NCI-H524 treated with DMSO at 0.1 percent for 48 hours (cell line): ENCODE measurements around the gene ACADM.
"Not testable (repeated sequence)": the region's sequence is repeated elsewhere in the genome, so short reads cannot be mapped to it uniquely, and the experiment has no call there.

Source experiments
- DNase-seq: peaks from one replicate; lab custom pipeline; 2025; lab: John Stamatoyannopoulos, UW

Gene ACADM

GRCh38 chr1:75724472-75725022 is at the start of gene ACADM:
TSS of gene ACADM (plus strand) at chr1:75724709. CDS start at chr1:75724788, 79 bp downstream.
- DNase-seq, result peak; percentile 27

- no peak for DNase-seq
These were observed 47.1 kb upstream of the ACADM start for GRCh38 chr1:75677443-75677842.

- not testable (repeated sequence) for DNase-seq
These were observed 46.5 kb upstream of the ACADM start for GRCh38 chr1:75677964-75678363.

GRCh38 chr1:75690547-75690946 is 34.0 kb upstream of the ACADM start:
- no peak for DNase-seq

GRCh38 chr1:75693551-75693950 is 31.0 kb upstream of the ACADM start:
- DNase-seq, result no peak

GRCh38 chr1:75696000-75696399 is 28.5 kb upstream of the ACADM start:
- DNase-seq, result no peak

- no peak for DNase-seq
These were observed 17.3 kb upstream of the ACADM start for GRCh38 chr1:75707191-75707590.

- no peak for DNase-seq
These were observed 15.6 kb upstream of the ACADM start for GRCh38 chr1:75708910-75709309.

GRCh38 chr1:75710832-75711231 is 13.7 kb upstream of the ACADM start:
- no peak for DNase-seq

- DNase-seq, result no peak
These were observed 12.7 kb upstream of the ACADM start for GRCh38 chr1:75711846-75712245.

GRCh38 chr1:75712306-75712705 is 12.2 kb upstream of the ACADM start:
- DNase-seq, result no peak

GRCh38 chr1:75719810-75720209 is 4.7 kb upstream of the ACADM start:
- DNase-seq, result no peak

- no peak for DNase-seq
These were observed 4.2 kb upstream of the ACADM start for GRCh38 chr1:75720325-75720724.

- no peak for DNase-seq
These were observed 3.7 kb upstream of the ACADM start for GRCh38 chr1:75720820-75721219.

GRCh38 chr1:75722246-75722645 is 2.3 kb upstream of the ACADM start:
- not testable (repeated sequence) for DNase-seq

- no peak for DNase-seq
These were observed 1.5 kb upstream of the ACADM start for GRCh38 chr1:75722966-75723365.

GRCh38 chr1:75723989-75724471 is 479 bp upstream of the ACADM start:
- DNase-seq, result peak; percentile 43

GRCh38 chr1:75725266-75725665 is 757 bp downstream of the ACADM start:
- DNase-seq, result no peak

- DNase-seq, result no peak
These were observed 1.4 kb downstream of the ACADM start for GRCh38 chr1:75725861-75726361.

GRCh38 chr1:75727571-75727970 is 3.1 kb downstream of the ACADM start:
- no peak for DNase-seq

- DNase-seq, result no peak
These were observed 5.9 kb downstream of the ACADM start for GRCh38 chr1:75730432-75730831.

- DNase-seq, result no peak
These were observed 7.4 kb downstream of the ACADM start for GRCh38 chr1:75731881-75732280.

- DNase-seq, result no peak
These were observed 8.2 kb downstream of the ACADM start for GRCh38 chr1:75732703-75733102.

GRCh38 chr1:75733661-75734060 is 9.2 kb downstream of the ACADM start:
- no peak for DNase-seq
